NCI-H2196 (cell line): ENCODE data around the gene KCNQ1.
"Not testable (repeated sequence)": the region's sequence is repeated elsewhere in the genome, so short reads cannot be mapped to it uniquely, and the experiment has no call there.

Experiments
- DNase-seq: peaks from one replicate; lab custom pipeline; 2025; ENCODE audit not compliant: unreplicated experiment; lab: John Stamatoyannopoulos, UW

KCNQ1 gene

DNA sequence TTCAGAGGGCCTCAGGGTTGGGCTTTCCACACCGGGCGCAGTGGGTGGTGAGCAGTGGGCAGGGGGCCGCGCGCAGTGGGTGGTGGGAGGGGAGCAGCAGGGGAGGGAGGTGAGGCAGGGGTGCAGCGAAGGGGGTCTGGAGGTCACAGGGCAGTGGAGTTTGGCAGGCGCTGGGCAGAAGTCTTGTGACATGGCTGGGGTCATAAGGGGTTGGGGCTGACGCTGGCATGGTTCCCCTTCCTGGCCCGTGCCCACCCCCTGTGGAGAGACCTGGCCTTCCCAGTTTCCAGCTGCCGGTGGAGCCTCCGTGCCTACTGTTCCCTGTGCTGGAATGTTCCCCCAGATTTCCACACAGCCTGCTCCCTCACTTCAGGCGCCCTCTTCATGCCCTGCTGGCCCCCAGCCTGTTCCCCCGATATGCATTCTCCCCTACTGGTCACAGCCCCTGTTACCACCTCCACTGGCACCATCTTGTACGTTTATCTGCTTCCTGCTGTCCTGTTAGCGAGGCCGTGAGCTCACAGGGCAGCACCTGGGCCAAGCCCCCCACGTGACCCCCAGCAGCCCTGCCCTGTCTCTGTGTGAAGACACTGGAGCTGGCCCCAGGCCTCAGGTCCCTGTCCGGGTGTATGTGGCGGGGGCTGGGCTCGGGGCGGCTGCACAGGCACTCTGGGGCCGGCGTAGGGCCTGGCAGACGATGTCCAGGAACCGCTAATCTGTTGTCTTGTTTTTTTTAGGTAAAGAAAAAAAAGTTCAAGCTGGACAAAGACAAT lies 143.4 kb downstream of the KCNQ1 start:
- no peak for DNase-seq

DNA sequence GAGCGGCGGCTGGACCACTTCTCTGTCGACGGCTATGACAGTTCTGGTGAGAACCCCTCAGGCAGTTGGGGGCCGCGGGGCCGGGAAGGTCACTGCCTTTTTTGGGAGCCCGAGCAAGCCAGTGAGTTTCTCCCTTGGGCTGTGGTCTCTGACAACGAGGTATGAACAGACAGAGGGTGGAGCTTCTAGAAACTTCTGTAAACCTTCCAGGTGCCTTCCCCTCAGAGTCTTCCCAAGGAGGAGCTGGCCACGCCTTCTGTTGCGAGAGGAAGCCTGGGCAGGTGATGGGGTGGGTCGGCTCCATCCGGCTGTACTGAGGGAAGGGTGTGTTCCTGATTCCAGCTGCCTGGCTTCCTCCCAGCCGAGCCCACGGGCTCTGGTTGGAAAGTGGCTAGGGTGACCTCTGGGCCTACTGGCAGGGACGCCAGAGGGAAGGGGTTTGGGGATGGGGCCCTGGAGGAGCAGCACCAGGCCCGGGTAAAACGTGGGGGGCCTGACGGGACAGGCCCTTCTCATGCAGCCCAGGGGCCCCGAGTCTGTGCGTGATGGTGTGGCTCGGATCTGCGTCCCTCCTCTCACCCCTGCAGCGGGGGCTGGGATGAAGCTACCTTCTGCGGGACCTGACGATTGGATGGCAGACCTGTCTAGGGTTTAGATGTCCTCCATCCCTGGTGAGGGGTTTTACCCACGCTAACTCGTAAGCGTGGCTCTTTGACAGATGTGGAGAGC lies 144.2 kb downstream of the KCNQ1 start:
- DNase-seq, result no peak

DNA sequence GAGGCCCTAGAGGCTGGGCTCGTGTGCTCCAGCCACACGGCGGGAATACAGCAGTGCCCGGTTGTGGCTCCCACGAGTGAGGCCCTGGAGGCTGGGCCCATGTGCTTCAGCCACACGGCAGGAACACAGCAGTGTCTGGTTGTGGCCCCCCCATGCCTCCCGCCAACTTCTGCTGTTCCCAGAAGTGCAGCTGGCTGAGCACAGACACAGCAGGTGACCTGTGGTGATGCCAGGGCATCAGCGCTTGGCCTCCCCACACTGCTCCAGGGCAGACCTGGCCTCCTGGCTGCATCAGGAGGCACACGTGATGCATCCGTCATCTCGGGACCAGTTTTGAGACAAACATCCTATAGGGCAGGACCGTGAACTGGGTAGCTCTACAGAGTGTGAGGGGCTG lies 144.7 kb downstream of the KCNQ1 start:
- DNase-seq, result no peak

DNA sequence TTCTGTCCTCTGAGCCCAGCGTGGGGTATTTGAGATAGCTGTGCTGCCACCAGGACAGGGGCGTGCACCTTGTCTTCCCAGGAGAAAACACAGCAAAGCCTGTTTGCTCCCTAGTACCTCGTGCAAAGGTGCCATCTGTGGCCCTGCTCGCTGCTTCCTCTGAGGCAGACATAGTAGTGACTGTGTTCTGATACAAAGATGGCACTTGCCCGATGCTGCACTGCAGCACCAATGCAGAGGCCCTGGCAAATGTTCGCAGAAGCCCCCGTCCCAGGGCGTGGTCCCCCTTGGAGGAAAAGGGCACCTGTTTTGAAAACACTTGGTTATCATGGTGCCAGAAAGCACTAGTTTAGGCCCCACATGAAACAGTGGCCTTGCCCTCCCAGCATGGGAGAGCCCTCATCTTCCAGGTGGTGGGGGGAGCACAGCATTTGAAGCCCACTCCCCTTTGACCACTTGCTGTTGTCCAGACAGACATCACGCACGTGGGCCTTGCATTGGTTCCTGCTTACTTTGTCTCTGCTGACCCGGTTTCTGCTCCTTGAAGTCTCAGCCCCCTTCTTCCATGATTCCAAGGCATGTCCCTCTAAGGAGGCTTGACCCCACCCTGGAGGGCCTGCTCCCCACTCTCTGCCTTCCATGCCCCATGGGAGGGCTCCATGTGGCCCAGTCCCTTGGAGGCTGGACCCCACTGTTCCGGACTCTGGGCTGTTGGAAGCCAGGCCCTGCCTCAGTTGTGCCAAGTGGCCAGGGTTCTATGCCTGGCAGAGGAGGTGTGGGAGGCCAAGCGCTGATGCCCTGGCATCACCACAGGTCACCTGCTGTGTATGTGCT lies 145.5 kb downstream of the KCNQ1 start:
- DNase-seq, result no peak

DNA sequence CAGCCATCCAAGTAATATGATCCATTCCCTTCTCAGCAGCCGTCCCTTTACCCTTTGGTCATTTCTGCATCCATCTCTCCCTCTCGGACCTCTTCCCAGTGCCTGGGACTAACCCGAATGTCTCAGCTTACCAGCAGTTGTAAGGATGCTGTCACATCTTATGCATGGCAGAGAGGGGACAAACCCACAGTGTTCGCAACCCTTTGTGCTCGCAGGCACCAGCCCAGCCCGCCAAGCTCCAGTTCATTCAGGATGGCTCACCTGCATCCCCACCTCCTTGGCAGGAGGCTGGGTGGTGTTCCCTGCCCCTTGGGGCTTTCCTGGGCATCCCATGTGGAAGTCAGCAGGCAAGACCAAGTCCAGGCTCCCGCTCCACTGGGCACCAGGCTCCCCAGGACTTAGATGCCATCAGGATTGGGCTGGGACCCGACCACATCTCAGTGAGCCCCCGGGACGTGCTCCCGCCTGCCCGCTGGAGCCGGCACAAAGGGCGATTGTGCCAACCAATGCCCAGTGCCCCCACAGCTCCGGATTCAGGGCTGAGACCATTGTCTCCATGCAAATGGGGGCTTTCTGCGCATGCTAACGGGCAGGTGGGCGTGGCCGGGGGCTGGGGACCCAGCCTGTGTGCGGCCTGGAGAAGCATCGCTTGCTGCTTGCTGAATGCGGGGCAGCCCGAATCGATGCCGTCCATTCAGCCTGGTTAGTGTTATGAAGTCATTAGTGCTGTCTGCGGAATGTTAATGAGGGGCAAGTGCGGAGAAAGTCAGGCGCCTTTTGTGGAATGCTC lies 146.4 kb downstream of the KCNQ1 start:
- DNase-seq, result no peak

DNA sequence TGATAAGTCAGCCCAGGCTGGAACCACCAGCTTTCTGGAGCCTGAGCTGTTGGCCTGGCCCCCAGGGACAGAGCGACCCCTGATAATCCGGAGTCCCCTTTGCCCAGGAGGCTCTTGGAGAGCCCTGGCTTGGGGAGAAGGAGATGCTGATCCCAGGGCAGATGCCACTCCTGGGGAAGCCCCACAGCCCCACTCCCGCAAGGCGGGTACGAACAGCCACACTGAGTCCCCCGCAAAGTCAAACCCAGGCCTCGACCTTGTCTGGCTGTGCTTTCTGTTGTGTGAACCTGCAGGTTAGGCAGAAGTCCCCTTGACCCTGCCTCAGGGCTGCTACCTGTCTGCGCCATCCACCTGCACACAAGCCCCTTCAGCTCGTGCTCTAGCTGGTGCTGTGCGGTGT lies 147.0 kb downstream of the KCNQ1 start:
- no peak for DNase-seq

DNA sequence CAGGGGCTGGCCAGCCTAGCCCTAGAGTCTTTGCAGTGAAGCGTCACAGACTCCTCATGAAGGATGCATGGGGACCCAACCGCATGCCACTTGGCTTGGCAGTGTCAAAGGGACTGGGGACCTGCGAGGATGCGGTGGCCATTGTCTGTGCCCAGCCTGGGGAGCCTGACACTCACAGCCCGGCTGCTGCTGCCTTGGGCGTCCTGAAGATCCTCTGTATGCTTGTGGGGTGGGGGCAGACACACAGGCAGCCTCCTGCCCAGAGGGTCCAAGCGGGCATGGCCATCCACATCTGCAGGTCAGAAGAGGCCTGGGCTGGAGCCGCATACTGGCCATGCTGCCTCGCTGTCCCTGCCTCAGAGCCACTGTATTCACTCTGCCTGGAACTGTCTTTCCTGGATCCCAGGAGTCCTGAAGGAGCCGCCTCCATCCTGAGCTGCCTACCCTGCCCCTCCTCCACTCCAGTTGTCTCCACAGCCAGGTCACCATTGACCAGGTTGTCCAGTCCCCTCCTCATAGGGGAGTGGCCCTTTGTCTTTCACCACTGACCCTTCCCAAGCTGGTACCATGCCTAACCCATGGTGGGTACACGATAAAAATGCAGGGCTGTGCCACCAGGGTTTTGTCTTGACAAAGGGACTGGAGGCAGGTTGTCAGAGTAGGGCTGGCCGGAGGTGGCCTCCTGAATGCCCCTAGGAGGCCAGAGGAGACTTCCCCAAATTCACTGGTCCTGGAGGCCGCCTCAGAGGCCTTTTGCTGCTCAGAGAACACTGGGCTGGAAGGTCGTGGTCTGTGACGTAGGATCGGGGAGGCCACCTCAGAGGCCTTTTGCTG lies 148.0 kb downstream of the KCNQ1 start:
- DNase-seq, result no peak

DNA sequence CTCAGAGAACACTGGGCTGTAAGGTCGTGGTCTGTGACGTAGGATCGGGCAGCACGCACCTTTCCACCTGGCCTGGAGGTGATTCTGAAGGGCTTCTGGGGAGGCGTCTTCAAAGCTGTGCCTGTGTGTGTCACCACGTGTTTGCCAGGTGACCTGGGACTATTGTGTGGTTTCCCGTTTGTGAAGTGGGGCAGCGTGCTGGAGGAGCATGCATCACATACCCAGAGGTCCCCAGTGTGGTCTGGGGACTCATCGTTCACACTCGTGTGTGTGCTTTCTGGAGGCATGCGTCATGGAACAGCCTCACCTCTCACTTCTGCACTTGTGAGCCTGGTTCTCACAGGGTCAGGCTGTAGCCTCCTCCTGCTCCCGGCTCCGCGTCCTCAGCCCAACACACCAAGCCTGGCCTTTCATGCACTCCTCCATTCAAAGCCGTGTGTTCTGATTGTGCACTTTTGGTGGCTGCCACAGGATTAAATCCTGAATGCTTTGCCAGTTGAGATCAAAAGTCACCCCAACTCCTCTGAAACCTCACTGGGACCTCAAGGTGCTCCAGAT lies 148.7 kb downstream of the KCNQ1 start:
- DNase-seq, result no peak

DNA sequence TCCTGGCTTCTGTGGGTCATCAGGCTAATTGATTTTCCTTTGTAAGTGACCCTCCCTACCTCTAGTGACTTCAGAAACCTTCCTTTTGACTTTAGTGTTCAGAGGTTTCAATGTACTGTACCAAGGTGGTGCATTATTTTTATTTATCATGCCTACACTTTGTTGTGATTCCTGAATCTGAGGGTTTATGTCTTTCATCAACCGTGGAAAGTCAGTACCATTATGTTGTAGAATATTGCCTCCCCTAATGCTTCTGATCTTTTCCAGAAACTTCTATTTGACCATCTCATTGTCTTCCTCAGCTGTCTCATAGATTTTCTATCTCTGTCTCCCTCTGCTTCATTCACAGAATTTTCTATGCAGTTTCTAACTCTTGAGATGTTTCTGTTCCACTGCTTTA lies 149.5 kb downstream of the KCNQ1 start:
- DNase-seq, result no peak

DNA sequence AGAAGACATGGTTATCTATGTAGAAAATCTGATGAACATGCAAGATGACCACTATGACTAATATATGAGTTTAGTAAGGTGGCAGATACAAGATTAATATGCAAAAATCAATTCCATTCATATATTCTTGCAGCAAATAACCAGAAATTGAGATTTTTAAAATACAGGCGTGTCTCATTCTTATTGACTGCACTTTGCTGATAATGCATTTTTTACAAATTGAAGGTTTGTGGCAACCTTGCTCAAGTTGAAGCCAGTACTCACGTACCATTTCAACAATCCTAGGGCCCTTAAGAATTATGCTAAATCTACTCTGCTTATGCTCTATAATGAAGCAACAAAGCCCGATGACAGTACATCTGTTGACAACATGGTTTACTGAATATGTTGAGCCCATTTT lies 150.4 kb downstream of the KCNQ1 start:
- no peak for DNase-seq

DNA sequence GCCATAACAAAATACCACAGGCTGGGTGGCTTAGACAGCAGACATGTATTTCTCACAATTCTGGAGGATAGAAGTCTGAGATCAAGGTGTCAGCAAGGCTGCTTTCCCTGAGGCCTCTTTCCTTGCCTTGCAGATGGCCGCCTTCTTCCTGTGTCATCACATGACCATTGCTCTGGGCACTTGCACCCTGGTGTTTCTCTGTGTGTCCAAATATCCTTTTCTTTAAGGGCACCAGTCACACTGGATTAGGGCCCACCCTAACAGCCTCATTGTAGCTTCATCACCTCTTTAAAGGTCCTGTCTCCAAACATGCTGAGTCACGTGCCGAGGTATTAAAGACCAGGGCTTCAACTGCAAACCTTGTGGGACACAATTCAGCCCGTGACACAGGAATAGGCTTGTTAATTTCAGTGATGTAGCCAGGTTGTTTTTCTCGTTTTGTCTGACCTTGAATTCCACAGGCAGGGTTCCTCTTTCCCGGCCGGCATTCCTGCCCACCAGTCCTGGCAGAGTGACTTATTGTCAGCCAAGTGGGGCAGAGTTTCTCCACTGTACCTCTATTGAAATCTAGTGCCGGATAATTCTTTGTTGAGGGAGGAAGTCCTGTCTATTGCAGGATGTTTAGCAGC lies 154.9 kb downstream of the KCNQ1 start:
- DNase-seq, result no peak

DNA sequence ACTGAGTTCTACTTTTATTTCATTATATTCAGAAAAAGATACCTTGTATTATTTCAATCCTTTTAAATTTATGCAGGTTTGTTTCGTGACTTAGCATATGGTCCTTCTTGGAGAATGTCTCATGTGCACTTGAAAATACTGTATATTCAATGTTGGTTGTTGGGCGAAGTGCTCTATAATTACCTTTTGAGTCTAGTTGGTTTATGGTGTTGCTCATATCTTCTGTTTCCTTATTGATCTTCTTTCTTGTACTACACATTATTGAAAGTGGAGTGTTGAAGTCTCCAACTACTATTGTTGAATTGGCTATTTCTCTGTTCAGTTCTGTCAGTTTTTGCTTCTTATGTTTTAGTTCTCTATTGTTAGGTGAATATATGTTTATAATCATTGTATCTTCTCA lies 164.5 kb downstream of the KCNQ1 start:
- DNase-seq, result no peak

DNA sequence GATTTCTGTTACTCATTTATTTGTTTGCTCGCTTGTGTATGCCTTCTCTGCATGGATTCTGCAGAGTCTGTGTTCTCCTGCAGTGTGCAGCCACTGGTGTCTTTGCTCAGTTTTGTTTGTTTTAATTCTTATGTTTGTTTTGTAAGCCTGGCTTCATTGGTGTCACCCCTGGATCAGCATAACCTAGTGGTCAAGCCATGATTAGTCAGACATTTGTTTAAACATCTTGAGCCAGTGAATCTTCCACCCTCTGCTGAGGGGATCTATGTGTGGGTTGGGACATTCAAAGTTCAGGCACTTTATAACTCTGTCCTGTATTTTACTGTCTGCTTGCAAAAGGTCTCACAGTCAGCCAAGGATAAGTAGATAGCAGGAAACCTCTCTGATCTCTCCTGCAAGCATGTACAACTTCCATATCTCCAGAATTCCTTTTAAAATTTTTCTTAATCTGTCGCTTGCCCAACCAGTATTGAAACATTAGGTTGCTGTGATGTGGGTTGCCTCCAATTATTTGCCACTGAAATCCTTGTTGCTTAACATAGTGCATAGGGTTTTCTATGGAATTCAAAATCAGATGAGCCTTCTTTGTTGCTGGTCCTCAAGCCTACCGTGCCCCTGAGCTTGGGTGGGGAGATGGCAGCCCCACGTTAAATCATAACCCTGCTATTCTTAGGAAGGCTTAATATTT lies 168.2 kb downstream of the KCNQ1 start:
- DNase-seq, result no peak

DNA sequence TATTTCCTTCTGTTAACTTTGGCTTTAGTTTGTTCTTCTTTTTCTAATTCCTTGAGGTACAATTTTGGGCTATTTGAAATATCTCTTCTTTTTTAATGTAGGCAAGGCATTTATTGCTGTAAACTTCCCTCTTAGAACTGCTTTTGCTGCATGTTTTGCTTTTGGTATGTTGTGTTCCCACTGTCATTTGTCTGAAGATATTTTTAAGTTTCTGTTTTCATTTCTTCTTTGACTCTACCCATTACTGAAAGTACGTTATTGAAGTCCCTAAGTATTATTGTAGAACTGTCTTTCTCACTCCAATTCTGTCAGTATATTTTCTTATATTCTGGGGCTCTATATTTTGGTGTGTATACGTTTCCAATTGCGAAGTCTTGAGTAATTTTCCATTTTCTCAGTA lies 177.1 kb downstream of the KCNQ1 start:
- DNase-seq, result no peak

DNA sequence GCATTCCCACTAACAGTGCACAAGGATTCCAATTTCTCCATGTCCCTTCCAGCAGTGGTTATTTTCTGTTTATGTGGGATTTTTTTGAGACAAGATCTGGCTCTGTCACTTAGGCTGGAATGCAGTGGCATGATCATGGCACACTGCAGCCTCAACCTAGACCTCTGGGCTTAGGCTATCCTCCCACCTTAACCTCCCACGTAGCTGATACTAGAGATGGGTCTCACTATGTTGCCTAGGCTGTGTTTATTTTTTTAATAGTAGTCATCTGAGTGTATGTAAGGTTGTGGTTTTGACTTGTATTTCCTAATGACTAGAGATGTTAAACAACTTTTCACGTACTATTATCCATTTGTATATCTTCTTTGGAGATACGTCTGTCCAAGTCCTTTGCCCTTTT lies 180.4 kb downstream of the KCNQ1 start:
- DNase-seq, result no peak

DNA sequence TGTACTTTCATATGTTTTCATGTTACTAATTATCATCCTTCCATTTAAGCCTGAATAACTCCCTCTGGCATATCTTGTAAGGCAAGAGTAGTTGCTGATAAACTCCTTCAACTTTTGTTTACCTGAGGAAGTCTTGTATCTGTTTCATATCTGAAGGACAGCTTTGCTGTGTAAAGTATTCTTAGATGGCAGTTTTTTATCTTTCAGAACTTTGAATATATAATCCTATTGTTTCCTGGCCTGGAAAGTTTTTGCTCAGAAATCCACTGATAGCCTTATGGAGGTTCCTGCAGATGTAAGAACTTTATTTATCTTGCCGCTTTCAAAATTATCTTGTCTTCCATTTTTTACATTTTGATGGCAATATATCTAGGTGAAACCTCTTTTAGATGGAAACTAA lies 185.9 kb downstream of the KCNQ1 start:
- DNase-seq, result no peak

DNA sequence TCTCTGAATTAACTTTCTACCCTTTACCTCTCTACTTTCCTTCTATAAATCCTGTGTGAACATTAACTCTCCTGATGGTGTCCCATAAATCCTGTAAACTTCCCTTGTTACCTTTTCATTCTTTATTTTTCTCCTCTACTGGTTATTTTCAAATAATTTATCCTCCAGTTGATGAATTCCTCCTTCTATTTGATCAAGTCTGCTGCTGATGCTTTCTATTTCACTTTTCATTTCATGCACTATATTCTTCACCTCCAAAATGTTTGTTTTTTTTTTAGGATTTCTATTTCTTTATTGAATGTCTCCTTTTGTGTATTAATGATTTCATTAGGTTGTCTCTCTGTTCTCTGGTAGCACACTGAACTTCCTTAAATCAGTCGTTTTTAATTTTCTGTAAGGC lies 186.4 kb downstream of the KCNQ1 start:
- DNase-seq, result no peak

DNA sequence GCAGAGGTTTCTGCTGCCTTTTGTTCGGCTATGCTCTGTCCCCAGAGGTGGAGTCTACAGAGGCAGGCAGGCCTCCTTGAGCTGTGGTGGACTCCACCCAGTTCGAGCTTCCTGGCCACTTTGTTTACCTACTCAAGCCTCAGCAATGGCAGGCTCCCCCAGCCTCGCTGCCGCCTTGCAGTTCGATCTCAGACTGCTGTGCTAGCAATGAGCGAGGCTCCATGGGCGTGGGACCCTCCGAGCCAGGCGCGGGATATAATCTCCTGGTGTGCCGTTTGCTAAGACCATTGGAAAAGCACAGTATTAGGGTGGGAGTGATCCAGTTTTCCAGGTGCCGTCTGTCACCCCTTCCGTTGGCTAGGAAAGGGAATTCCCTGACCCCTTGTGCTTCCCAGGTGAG lies 195.0 kb downstream of the KCNQ1 start:
- not testable (repeated sequence) for DNase-seq

DNA sequence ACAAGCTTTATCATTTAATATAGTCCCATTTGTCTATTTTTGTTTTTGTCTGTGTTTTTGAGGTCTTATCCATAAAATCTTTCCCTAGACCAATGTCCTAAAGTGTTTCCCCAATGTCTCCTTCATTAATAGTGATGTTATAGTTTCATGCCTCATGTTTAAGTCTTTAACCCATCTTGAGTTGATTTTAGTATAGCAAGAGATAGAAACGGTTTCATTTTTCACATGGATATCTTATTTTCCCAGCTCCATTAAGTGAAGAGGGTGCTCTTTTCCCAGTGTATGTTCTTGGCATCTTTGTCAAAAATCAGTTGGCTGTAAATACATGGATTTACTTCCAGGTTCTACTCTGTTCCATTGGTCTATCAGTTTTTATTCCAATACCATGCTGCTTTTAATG lies 196.8 kb downstream of the KCNQ1 start:
- no peak for DNase-seq
